Osteocyte (in vitro differentiated cells): ENCODE measurements around the gene MAPK7. TPM values are rescaled to one million over a fixed set of nuclear protein-coding genes. Genes with fewer than 3 reads are reported as not detected.

Source experiments
- DNase-seq: peaks from one replicate; pipeline ENCODE4 v3.0.0; 2021; ENCODE audit warnings: mixed read lengths; ENCODE audit not compliant: unreplicated experiment; ENCODE audit errors: extremely low spot score
- H3K27ac Mint-ChIP-seq: one replicate; pipeline ENCODE4 v1.8.0; 2021; ENCODE audit warnings: mild to moderate bottlenecking, mixed read lengths; ENCODE audit not compliant: unreplicated experiment
- H3K27me3 Mint-ChIP-seq: one replicate; pipeline ENCODE4 v1.8.0; 2021; ENCODE audit warnings: mixed read lengths; ENCODE audit not compliant: unreplicated experiment
- H3K36me3 Mint-ChIP-seq: one replicate; pipeline ENCODE4 v1.8.0; 2021; ENCODE audit warnings: mixed read lengths; ENCODE audit not compliant: unreplicated experiment
- H3K4me1 Mint-ChIP-seq: one replicate; pipeline ENCODE4 v1.8.0; 2021; ENCODE audit warnings: mixed read lengths; ENCODE audit not compliant: unreplicated experiment
- H3K4me3 Mint-ChIP-seq: one replicate; pipeline ENCODE4 v1.8.0; 2021; ENCODE audit warnings: mild to moderate bottlenecking, moderate library complexity, mixed read lengths; ENCODE audit not compliant: unreplicated experiment
- H3K9me3 Mint-ChIP-seq: one replicate; pipeline ENCODE4 v1.8.0; 2021; ENCODE audit warnings: mixed read lengths; ENCODE audit not compliant: unreplicated experiment
- CTCF ChIP-seq: fragments of 200-600 bp; sonication (generic); IDR thresholded peaks from 2 replicates; pipeline ENCODE4 v1.5.0; 2021; ENCODE audit warnings: antibody characterized with exemption, mild to moderate bottlenecking, moderate library complexity
- total RNA-seq: library from RNA; stranded (reverse); gene quantifications from 2 replicates; pipeline ENCODE4 v1.2.1, GENCODE V29; 2021

MAPK7 gene
- total RNA-seq, 1 donor from 2014 or later = 37.1 TPM

GRCh38 chr17:19360772-19361171 lies 17.5 kb upstream of the MAPK7 start:
- H3K27ac Mint-ChIP-seq = no peak overlapping the region
- no peaks in the 10 kb centered on the region for H3K9me3 Mint-ChIP-seq
- no peak for TF ChIP-seq CTCF
- peaks cover 30% of the 10 kb centered on the region for H3K4me1 Mint-ChIP-seq
- H3K36me3 Mint-ChIP-seq = peaks cover 10% of the 10 kb centered on the region
- H3K4me3 Mint-ChIP-seq = no peak overlapping the region
- H3K27me3 Mint-ChIP-seq = no peaks in the 10 kb centered on the region
- no peak for DNase-seq

GRCh38 chr17:19361326-19361725 lies 17.0 kb upstream of the MAPK7 start:
- Mint-ChIP-seq H3K27ac (peak overlapping the region; percentile 72), H3K27me3 (no peaks in the 10 kb centered on the region), H3K9me3 (no peaks in the 10 kb centered on the region), H3K4me3 (peak overlapping the region; percentile 65), H3K36me3 (peaks cover 10% of the 10 kb centered on the region), H3K4me1 (peaks cover 30% of the 10 kb centered on the region)
- TF ChIP-seq CTCF = no peak
- DNase-seq = no peak

- no peak for DNase-seq
- H3K27ac Mint-ChIP-seq = peak overlapping the region; percentile 14
Observed at GRCh38 chr17:19361944-19362276, 16.4 kb upstream of the MAPK7 start.

GRCh38 chr17:19362277-19363113 lies 15.8 kb upstream of the MAPK7 start, which contains the start of gene B9D1:
TSS of gene B9D1 (minus strand) at chr17:19362723. CDS start at chr17:19362569, 154 bp downstream.
- Mint-ChIP-seq H3K4me1 (peaks cover 30% of the 10 kb centered on the region), H3K27ac (peak within 1 kb of the TSS; percentile 73), H3K4me3 (peak within 1 kb of the TSS; percentile 86), H3K27me3 (no peaks in the 10 kb centered on the region), H3K9me3 (no peaks in the 10 kb centered on the region), H3K36me3 (peaks cover 4% of the 10 kb centered on the region)
- TF ChIP-seq CTCF = peak; percentile 99
- DNase-seq = peak; percentile 97

More at GRCh38 chr17:19361944-19362276, 16.4 kb upstream of the MAPK7 start:
- Mint-ChIP-seq H3K4me1 (peaks cover 30% of the 10 kb centered on the region), H3K4me3 (peak overlapping the region; percentile 86), H3K9me3 (no peaks in the 10 kb centered on the region), H3K36me3 (peaks cover 7% of the 10 kb centered on the region), H3K27me3 (no peaks in the 10 kb centered on the region)
- TF ChIP-seq CTCF = no peak

GRCh38 chr17:19363114-19363438 lies 15.2 kb upstream of the MAPK7 start:
- H3K27me3 Mint-ChIP-seq = no peaks in the 10 kb centered on the region
- H3K9me3 Mint-ChIP-seq = no peaks in the 10 kb centered on the region
- peak overlapping the region; percentile 86 for H3K4me3 Mint-ChIP-seq
- peaks cover 4% of the 10 kb centered on the region for H3K36me3 Mint-ChIP-seq
- peaks cover 32% of the 10 kb centered on the region for H3K4me1 Mint-ChIP-seq
- peak overlapping the region; percentile 73 for H3K27ac Mint-ChIP-seq
- no peak for DNase-seq
- TF ChIP-seq CTCF = no peak
